ENCODE data around the gene USH1C.

USH1C gene

DNA sequence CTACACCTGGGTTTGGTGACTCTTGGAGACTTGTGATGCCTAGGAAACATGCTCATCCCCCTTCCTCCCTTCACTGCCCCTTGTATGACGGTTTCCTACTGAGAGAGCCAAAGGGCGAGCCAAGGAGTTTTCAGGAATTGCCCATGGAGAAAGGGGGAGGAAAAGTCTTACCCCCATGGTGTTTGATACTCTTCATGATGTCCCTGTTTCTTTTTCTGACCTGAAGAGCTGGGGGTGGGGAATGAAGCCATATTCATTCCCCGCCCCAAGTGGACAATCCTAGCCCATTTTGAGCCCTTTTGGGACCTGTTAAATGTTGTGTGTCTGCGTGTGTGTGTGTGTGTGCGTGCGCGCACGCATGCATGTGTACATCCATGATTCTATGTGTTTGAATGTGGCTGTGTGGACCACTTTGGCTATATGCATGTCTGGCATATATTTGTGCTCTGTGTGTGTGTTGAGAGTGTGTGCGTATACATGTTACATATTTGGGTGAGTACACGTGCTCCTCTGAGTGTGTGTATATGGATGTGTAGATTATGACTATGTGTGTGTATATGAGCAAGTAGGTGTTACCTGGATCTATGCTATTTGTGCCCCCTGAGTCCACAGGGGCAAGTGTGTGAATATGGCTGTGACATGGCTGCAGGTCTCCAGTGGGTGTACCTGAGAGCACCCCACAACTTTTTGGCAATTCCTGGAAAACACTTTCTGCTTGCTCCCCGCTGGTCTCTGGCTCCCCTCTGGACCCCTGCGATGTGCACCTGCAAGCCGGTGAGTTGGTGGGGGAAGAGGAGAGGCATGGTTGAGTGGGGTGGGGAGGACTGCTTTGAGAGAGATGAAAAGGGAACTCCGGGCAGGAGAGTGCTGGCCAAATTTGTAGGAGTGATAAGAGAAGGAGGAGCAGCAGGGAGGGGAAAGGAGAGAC, 27.5 kb upstream of the USH1C start:
- in situ Hi-C loops (cut with MboI; ENCODE audit: low sequenced_read_pairs, unreplicated experiment) = no loop called here
- DNase-seq (ENCODE audit: low spot score) = no peak
- TF ChIP-seq CTCF (IDR thresholded peaks at IDR 0.05; ENCODE audit: borderline replicate concordance, control extremely low read depth, extremely low read depth, insufficient read depth, missing control alignments) = no peak

- TF ChIP-seq CTCF (IDR thresholded peaks at IDR 0.05; ENCODE audit: borderline replicate concordance, control extremely low read depth, extremely low read depth, insufficient read depth, missing control alignments) = no peak
- in situ Hi-C loops (cut with MboI; ENCODE audit: low sequenced_read_pairs, unreplicated experiment) = no loop called here
- DNase-seq (ENCODE audit: low spot score) = no peak
These were observed 25.8 kb upstream of the USH1C start for GRCh38 chr11:17570034-17570433.

GRCh38 chr11:17568944-17569343, 24.7 kb upstream of the USH1C start:
- no peak for TF ChIP-seq CTCF (IDR thresholded peaks at IDR 0.05; ENCODE audit: borderline replicate concordance, control extremely low read depth, extremely low read depth, insufficient read depth, missing control alignments)

DNA sequence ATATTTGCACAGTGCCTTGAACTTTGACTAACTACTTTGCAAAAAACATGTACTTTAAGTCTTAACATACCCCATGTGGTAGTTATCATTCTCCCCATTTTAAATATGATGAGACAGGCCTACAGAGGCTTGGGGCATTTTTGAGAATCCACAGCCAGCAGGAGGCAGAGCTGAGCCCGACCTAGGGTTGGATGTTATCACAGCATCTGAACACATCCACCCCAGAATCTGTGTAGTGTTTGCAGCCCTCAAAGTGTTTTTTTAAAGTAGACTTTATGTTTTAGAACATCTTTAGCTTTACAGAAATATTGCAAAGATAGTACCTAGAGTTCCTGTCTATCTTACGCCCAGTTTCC, 20.4 kb upstream of the USH1C start:
- in situ Hi-C loops (cut with MboI; ENCODE audit: low sequenced_read_pairs, unreplicated experiment) = no loop called here
- no peak for DNase-seq (ENCODE audit: low spot score)
- TF ChIP-seq CTCF (IDR thresholded peaks at IDR 0.05; ENCODE audit: borderline replicate concordance, control extremely low read depth, extremely low read depth, insufficient read depth, missing control alignments) = no peak

More at GRCh38 chr11:17568944-17569343, 24.7 kb upstream of the USH1C start:
- in situ Hi-C loops (cut with MboI; ENCODE audit: low sequenced_read_pairs, unreplicated experiment) = no loop called here
- DNase-seq (ENCODE audit: low spot score) = no peak

GRCh38 chr11:17563961-17564686, 19.9 kb upstream of the USH1C start:
- in situ Hi-C loops (cut with MboI; ENCODE audit: low sequenced_read_pairs, unreplicated experiment) = no loop called here
- no peak for TF ChIP-seq CTCF (IDR thresholded peaks at IDR 0.05; ENCODE audit: borderline replicate concordance, control extremely low read depth, extremely low read depth, insufficient read depth, missing control alignments)

GRCh38 chr11:17563231-17563646, 19.0 kb upstream of the USH1C start:
- TF ChIP-seq CTCF (IDR thresholded peaks at IDR 0.05; ENCODE audit: borderline replicate concordance, control extremely low read depth, extremely low read depth, insufficient read depth, missing control alignments) = no peak
- in situ Hi-C loops (cut with MboI; ENCODE audit: low sequenced_read_pairs, unreplicated experiment) = no loop called here
- DNase-seq (ENCODE audit: low spot score) = no peak

More at GRCh38 chr11:17563961-17564686, 19.9 kb upstream of the USH1C start:
- no peak for DNase-seq (ENCODE audit: low spot score)
